ENCODE results near the gene GRM4.

Gene GRM4

GRCh38 chr6:34106421-34106820 lies 39.5 kb downstream of the GRM4 start:
- DNase-seq (ENCODE audit: low spot score): no peak

GRCh38 chr6:34104628-34105027 lies 41.3 kb downstream of the GRM4 start:
- no peak for DNase-seq (ENCODE audit: low spot score)

GRCh38 chr6:34104186-34104585 lies 41.7 kb downstream of the GRM4 start:
- DNase-seq (ENCODE audit: low spot score): no peak

- DNase-seq (ENCODE audit: low spot score): no peak
Observed at GRCh38 chr6:34103321-34103720, 42.6 kb downstream of the GRM4 start.

- DNase-seq (ENCODE audit: low spot score): no peak
Observed at GRCh38 chr6:34102696-34103095, 43.2 kb downstream of the GRM4 start.

- no peak for DNase-seq (ENCODE audit: low spot score)
Observed at GRCh38 chr6:34102099-34102656, 43.7 kb downstream of the GRM4 start.

GRCh38 chr6:34100788-34101187 lies 45.1 kb downstream of the GRM4 start:
- no peak for DNase-seq (ENCODE audit: low spot score)

- DNase-seq (ENCODE audit: low spot score): no peak
Observed at GRCh38 chr6:34099878-34100277, 46.0 kb downstream of the GRM4 start.

GRCh38 chr6:34098045-34098936 lies 47.6 kb downstream of the GRM4 start:
- DNase-seq (ENCODE audit: low spot score): no peak

GRCh38 chr6:34096814-34097213 lies 49.1 kb downstream of the GRM4 start:
- DNase-seq (ENCODE audit: low spot score): no peak

GRCh38 chr6:34096193-34096592 lies 49.7 kb downstream of the GRM4 start:
- DNase-seq (ENCODE audit: low spot score): no peak

- DNase-seq (ENCODE audit: low spot score): no peak
Observed at GRCh38 chr6:34095741-34096140, 50.1 kb downstream of the GRM4 start.

- DNase-seq (ENCODE audit: low spot score): no peak
Observed at GRCh38 chr6:34095136-34095505, 50.8 kb downstream of the GRM4 start.

GRCh38 chr6:34094474-34095135 lies 51.3 kb downstream of the GRM4 start:
- DNase-seq (ENCODE audit: low spot score): no peak

- DNase-seq (ENCODE audit: low spot score): no peak
Observed at GRCh38 chr6:34093854-34094430, 51.9 kb downstream of the GRM4 start.

- no peak for DNase-seq (ENCODE audit: low spot score)
Observed at GRCh38 chr6:34093206-34093605, 52.7 kb downstream of the GRM4 start.

- no peak for DNase-seq (ENCODE audit: low spot score)
Observed at GRCh38 chr6:34092631-34093030, 53.3 kb downstream of the GRM4 start.

GRCh38 chr6:34090935-34091334 lies 55.0 kb downstream of the GRM4 start:
- no peak for DNase-seq (ENCODE audit: low spot score)

GRCh38 chr6:34090529-34090928 lies 55.4 kb downstream of the GRM4 start:
- DNase-seq (ENCODE audit: low spot score): no peak

- no peak for DNase-seq (ENCODE audit: low spot score)
Observed at GRCh38 chr6:34086558-34086957, 59.3 kb downstream of the GRM4 start.

- no peak for DNase-seq (ENCODE audit: low spot score)
Observed at GRCh38 chr6:34085453-34086170, 60.3 kb downstream of the GRM4 start.

- no peak for DNase-seq (ENCODE audit: low spot score)
Observed at GRCh38 chr6:34084591-34085290, 61.1 kb downstream of the GRM4 start.

Measured in hematopoietic multipotent progenitor cell treated with erythropoietin and hydrocortisone succinate and interleukin-3 and kit ligand, for 17 days (in vitro differentiated cells).